ENCODE results near the gene WDR20. TPM values are rescaled to one million over a fixed set of nuclear protein-coding genes. Genes with fewer than 3 reads are reported as not detected.
A peak's percentile ranks its signal among the peaks of the same experiment; 100 is the strongest.

Gene WDR20
- total RNA-seq, 4 donors from 2014 or later = 27.6 to 36.7 (median 33.6) TPM

- Histone ChIP-seq H3K4me1 (no peaks in the 10 kb centered on the region), H3K36me3 (peaks cover 0 to 86% (median 0%) of the 10 kb centered on the region in 3 donors), H3K9me3 (no peaks in the 10 kb centered on the region), H3K4me3 (no peak overlapping the region), H3K27ac (no peak overlapping the region), H3K27me3 (no peaks in the 10 kb centered on the region)
- DNase-seq = peak in 1 of 3 donors; percentile 21
- TF ChIP-seq POLR2A (IDR thresholded peaks at IDR 0.05) (no peak), CTCF (IDR thresholded peaks at IDR 0.05) (no peak)
Measured at GRCh38 chr14:102207831-102208365, 68.2 kb downstream of the WDR20 start.

GRCh38 chr14:102208741-102209140 lies 69.0 kb downstream of the WDR20 start:
- peak in 2 of 3 donors; percentile 30 to 42 for DNase-seq
- H3K36me3 ChIP-seq = peaks cover 0 to 81% (median 0%) of the 10 kb centered on the region in 3 donors

GRCh38 chr14:102209224-102209966 lies 69.7 kb downstream of the WDR20 start:
- H3K9me3 ChIP-seq = no peaks in the 10 kb centered on the region
- H3K4me1 ChIP-seq = no peaks in the 10 kb centered on the region
- no peak overlapping the region for H3K4me3 ChIP-seq
- peak in 3 of 6 experiments; percentile 14 to 30 (median 27) for TF ChIP-seq CTCF (IDR thresholded peaks at IDR 0.05)
- TF ChIP-seq POLR2A (IDR thresholded peaks at IDR 0.05) = no peak
- peaks cover 0 to 74% (median 0%) of the 10 kb centered on the region in 3 donors for H3K36me3 ChIP-seq
- peak in 2 of 3 donors; percentile 33 to 40 for DNase-seq
- H3K27me3 ChIP-seq = no peaks in the 10 kb centered on the region
- no peak overlapping the region for H3K27ac ChIP-seq

More at GRCh38 chr14:102208741-102209140, 69.0 kb downstream of the WDR20 start:
- no peaks in the 10 kb centered on the region for H3K4me1 ChIP-seq
- H3K27me3 ChIP-seq = no peaks in the 10 kb centered on the region
- H3K4me3 ChIP-seq = no peak overlapping the region
- H3K27ac ChIP-seq = no peak overlapping the region
- no peak for TF ChIP-seq CTCF (IDR thresholded peaks at IDR 0.05)
- TF ChIP-seq POLR2A (IDR thresholded peaks at IDR 0.05) = no peak
- H3K9me3 ChIP-seq = no peaks in the 10 kb centered on the region

- TF ChIP-seq CTCF (IDR thresholded peaks at IDR 0.05) (no peak), POLR2A (IDR thresholded peaks at IDR 0.05) (no peak)
- peaks cover 0 to 63% (median 0%) of the 10 kb centered on the region in 3 donors for H3K36me3 ChIP-seq
- peak in 2 of 3 donors; percentile 20 to 37 for DNase-seq
Measured at GRCh38 chr14:102210421-102211042, 70.8 kb downstream of the WDR20 start.

GRCh38 chr14:102211240-102211639 lies 71.5 kb downstream of the WDR20 start:
- no peaks in the 10 kb centered on the region for H3K27me3 ChIP-seq
- no peak overlapping the region for H3K27ac ChIP-seq
- no peaks in the 10 kb centered on the region for H3K9me3 ChIP-seq
- peak in 1 of 3 donors; percentile 41 for DNase-seq
- H3K4me3 ChIP-seq = no peak overlapping the region
- TF ChIP-seq CTCF (IDR thresholded peaks at IDR 0.05) (no peak), POLR2A (IDR thresholded peaks at IDR 0.05) (no peak)
- peaks cover 0 to 58% (median 0%) of the 10 kb centered on the region in 3 donors for H3K36me3 ChIP-seq
- no peaks in the 10 kb centered on the region for H3K4me1 ChIP-seq

More at GRCh38 chr14:102210421-102211042, 70.8 kb downstream of the WDR20 start:
- no peak overlapping the region for H3K27ac ChIP-seq
- no peaks in the 10 kb centered on the region for H3K9me3 ChIP-seq
- no peaks in the 10 kb centered on the region for H3K27me3 ChIP-seq
- H3K4me1 ChIP-seq = no peaks in the 10 kb centered on the region
- no peak overlapping the region for H3K4me3 ChIP-seq

All from Peyer's patch (tissue), 4 donors.